H9 (cell line): Measurements from ENCODE around the gene USP6NL. TPM values are rescaled to one million over a fixed set of nuclear protein-coding genes. Genes with fewer than 3 reads are reported as not detected.

ENCODE experiments used
- DNase-seq: peaks from one replicate; pipeline ENCODE4 v3.0.0-alpha.2; 2017
- H2AFZ ChIP-seq: one replicate; pipeline ENCODE4 v1.6.1; 2013; ENCODE audit warnings: mild to moderate bottlenecking, low read length, control low read depth, moderate library complexity
- H2AK5ac ChIP-seq: 2 replicates; pipeline ENCODE4 v1.6.1; 2013; ENCODE audit warnings: low read length, control low read depth, mixed read lengths; ENCODE audit not compliant: insufficient read length
- H2BK120ac ChIP-seq: one replicate; pipeline ENCODE4 v1.6.1; 2013; ENCODE audit warnings: low read depth, mild to moderate bottlenecking, low read length, control low read depth, inconsistent platforms; ENCODE audit not compliant: poor library complexity, severe bottlenecking
- H2BK12ac ChIP-seq: 2 replicates; pipeline ENCODE4 v1.6.1; 2013; ENCODE audit warnings: low read length, control low read depth, mixed read lengths, low read depth; ENCODE audit not compliant: insufficient read length
- H2BK15ac ChIP-seq: 2 replicates; pipeline ENCODE4 v1.6.1; 2013; ENCODE audit warnings: low read depth, low read length, control low read depth
- H2BK20ac ChIP-seq: one replicate; pipeline ENCODE4 v1.6.1; 2013; ENCODE audit warnings: low read depth, mild to moderate bottlenecking, low read length, control low read depth, inconsistent platforms; ENCODE audit not compliant: poor library complexity, severe bottlenecking
- H2BK5ac ChIP-seq: 2 replicates; pipeline ENCODE4 v1.6.1; 2013; ENCODE audit warnings: low read length, control low read depth, mixed read lengths; ENCODE audit not compliant: insufficient read length
- H3K14ac ChIP-seq: 2 replicates; pipeline ENCODE4 v1.6.1; 2013; ENCODE audit warnings: low read length, control low read depth; ENCODE audit not compliant: insufficient read depth
- H3K18ac ChIP-seq: 2 replicates; pipeline ENCODE4 v1.6.1; 2013; ENCODE audit warnings: low read depth, mild to moderate bottlenecking, mixed read lengths, low read length, control low read depth; ENCODE audit not compliant: insufficient read length
- H3K23ac ChIP-seq: 2 replicates; pipeline ENCODE4 v1.6.1; 2013; ENCODE audit warnings: low read length, control low read depth, mixed read lengths, low read depth; ENCODE audit not compliant: insufficient read length
- H3K23me2 ChIP-seq: 2 replicates; pipeline ENCODE4 v1.6.1; 2013; ENCODE audit warnings: low read depth, mild to moderate bottlenecking, mixed read lengths, low read length, control low read depth; ENCODE audit not compliant: insufficient read length, poor library complexity, severe bottlenecking
- H3K27ac ChIP-seq: 2 replicates; pipeline ENCODE4 v1.5.1; 2013; ENCODE audit warnings: low read length, control low read depth, mixed read lengths, low read depth; ENCODE audit not compliant: insufficient read length
- H3K27me3 ChIP-seq: 2 replicates; pipeline ENCODE4 v1.6.1; 2013; ENCODE audit warnings: low read length, control low read depth, inconsistent platforms; ENCODE audit not compliant: insufficient read depth
- H3K4ac ChIP-seq: 2 replicates; pipeline ENCODE4 v1.6.1; 2013; ENCODE audit warnings: low read depth, mild to moderate bottlenecking, control low read depth, inconsistent platforms, low read length, moderate library complexity
- H3K4me1 ChIP-seq: 2 replicates; pipeline ENCODE4 v1.6.1; 2013; ENCODE audit warnings: low read length, control low read depth, inconsistent platforms; ENCODE audit not compliant: insufficient read depth
- H3K4me2 ChIP-seq: 2 replicates; pipeline ENCODE4 v1.6.1; 2013; ENCODE audit warnings: low read length, control low read depth, mixed read lengths; ENCODE audit not compliant: insufficient read length, insufficient read depth
- H3K56ac ChIP-seq: 2 replicates; pipeline ENCODE4 v1.6.1; 2013; ENCODE audit warnings: low read depth, mild to moderate bottlenecking, mixed read lengths, low read length, control low read depth; ENCODE audit not compliant: insufficient read length
- H3K79me1 ChIP-seq: 2 replicates; pipeline ENCODE4 v1.6.1; 2013; ENCODE audit warnings: low read depth, mild to moderate bottlenecking, moderate library complexity, low read length, control low read depth, inconsistent platforms; ENCODE audit not compliant: insufficient read depth, poor library complexity, severe bottlenecking
- H3K79me2 ChIP-seq: 2 replicates; pipeline ENCODE4 v1.6.1; 2013; ENCODE audit warnings: low read length, control low read depth, inconsistent platforms; ENCODE audit not compliant: insufficient read depth
- H3K9ac ChIP-seq: 2 replicates; pipeline ENCODE4 v1.6.1; 2013; ENCODE audit warnings: low read length, control low read depth, mixed read lengths; ENCODE audit not compliant: insufficient read length; ENCODE audit errors: extremely low read depth
- H3K9me3 ChIP-seq: one replicate; pipeline ENCODE4 v1.6.1; 2013; ENCODE audit warnings: low read depth, low read length, inconsistent platforms; ENCODE audit not compliant: control insufficient read depth
- H3T11ph ChIP-seq: one replicate; pipeline ENCODE4 v1.6.1; 2013; ENCODE audit warnings: mild to moderate bottlenecking, low read length, control low read depth, inconsistent platforms
- H4K20me1 ChIP-seq: one replicate; pipeline ENCODE4 v1.6.1; 2013; ENCODE audit not compliant: control insufficient read depth, insufficient read length, insufficient read depth
- H4K5ac ChIP-seq: 2 replicates; pipeline ENCODE4 v1.6.1; 2013; ENCODE audit warnings: low read depth, mild to moderate bottlenecking, mixed read lengths, low read length, control low read depth; ENCODE audit not compliant: insufficient read length
- H4K8ac ChIP-seq: replicated peaks from 2 replicates; pipeline ENCODE4 v1.6.1; 2013; ENCODE audit warnings: low read length, control low read depth, mixed read lengths, low read depth; ENCODE audit not compliant: insufficient read length
- H4K91ac ChIP-seq: 2 replicates; pipeline ENCODE4 v1.6.1; 2013; ENCODE audit warnings: low read depth, mild to moderate bottlenecking, moderate library complexity, mixed read lengths, low read length, control low read depth; ENCODE audit not compliant: insufficient read length
- H3K27ac Mint-ChIP-seq, 3 experiments: 2 replicates in 2 of 3; 3 replicates in 1 of 3; pipeline ENCODE4 v1.8.0; 2020 to 2021; ENCODE audit warnings: mixed read lengths in 3 of 3, mild to moderate bottlenecking in 1 of 3, moderate library complexity in 1 of 3
- H3K27me3 Mint-ChIP-seq: 2 replicates; pipeline ENCODE4 v1.8.0; 2021; ENCODE audit warnings: low read depth, mild to moderate bottlenecking, moderate library complexity, mixed read lengths
- H3K36me3 Mint-ChIP-seq, 3 experiments: 2 replicates in 2 of 3; 3 replicates in 1 of 3; pipeline ENCODE4 v1.8.0; 2020 to 2021; ENCODE audit warnings: low read depth in 3 of 3, mixed read lengths in 3 of 3; ENCODE audit not compliant: insufficient read depth in 1 of 3
- H3K4me1 Mint-ChIP-seq, 2 experiments: 2 replicates each; pipeline ENCODE4 v1.8.0; 2020; ENCODE audit warnings: mixed read lengths in 2 of 2
- H3K4me3 Mint-ChIP-seq, 2 experiments: 2 replicates in 1 of 2; 3 replicates in 1 of 2; pipeline ENCODE4 v1.8.0; 2020 to 2021; ENCODE audit warnings: mild to moderate bottlenecking in 2 of 2, mixed read lengths in 2 of 2, moderate library complexity in 1 of 2
- H3K9me3 Mint-ChIP-seq, 2 experiments: 2 replicates in 1 of 2; 3 replicates in 1 of 2; pipeline ENCODE4 v1.8.0; 2020; ENCODE audit warnings: mild to moderate bottlenecking in 2 of 2, mixed read lengths in 2 of 2, moderate library complexity in 1 of 2
- WGBS: extraction: QIAGEN DNeasy Blood & Tissue Kit; methylation state at CpG from one replicate; pipeline ENCODE4 v1.1.7; 2013; ENCODE audit warnings: missing lambda C conversion rate, low lambda C conversion rate, mixed read lengths; ENCODE audit not compliant: insufficient read length; ENCODE audit errors: extremely low coverage; 5-methylcytosine and 5-hydroxymethylcytosine counted together
- total RNA-seq: library from RNA; stranded (reverse); gene quantifications from 2 replicates; pipeline ENCODE4 v1.2.1, GENCODE V29; 2021
- TF ChIP-seq, protein P1 (sequence below): fragments of 200-600 bp; sonication (generic); conservative IDR thresholded peaks from 3 replicates; pipeline ENCODE4 v1.8.0; 2021; ENCODE audit warnings: antibody characterized with exemption, mild to moderate bottlenecking

Gene USP6NL
- total RNA-seq, 1 experiment from 2014 or later, result 28.3 TPM

GRCh38 chr10:11463111-11463510, 148.3 kb downstream of the USP6NL start:
- Histone ChIP-seq H3K9ac (no peak overlapping the region), H3K9me3 (no peaks in the 10 kb centered on the region), H3K27me3 (no peaks in the 10 kb centered on the region), H2BK120ac (no peak overlapping the region), H2BK5ac (no peak overlapping the region), H2AFZ (no peak overlapping the region), H4K91ac (no peak overlapping the region), H2BK15ac (no peak overlapping the region), H3K18ac (no peak overlapping the region), H3K79me1 (no peaks in the 10 kb centered on the region), H2BK12ac (no peak overlapping the region), H3K4ac (no peak overlapping the region), H3K27ac (no peak overlapping the region), H3K23me2 (no peaks in the 10 kb centered on the region), H3K56ac (no peak overlapping the region), H3K4me1 (no peaks in the 10 kb centered on the region), H2BK20ac (no peak overlapping the region), H2AK5ac (no peak overlapping the region), H3K79me2 (no peaks in the 10 kb centered on the region), H3K23ac (no peak overlapping the region), H3T11ph (no peak overlapping the region), H4K20me1 (no peaks in the 10 kb centered on the region), H4K8ac (no peak overlapping the region), H3K4me2 (no peak overlapping the region), H4K5ac (no peak overlapping the region), H3K14ac (no peak overlapping the region)
- H3K27ac Mint-ChIP-seq, result no peak overlapping the region; a peak in 1 of 7 replicates
- no peaks in the 10 kb centered on the region for H3K27me3 Mint-ChIP-seq
- no peak overlapping the region for H3K4me3 Mint-ChIP-seq
- H3K4me1 Mint-ChIP-seq, result peaks cover 1 to 2% of the 10 kb centered on the region in 2 experiments
- H3K36me3 Mint-ChIP-seq, result peaks cover 13 to 35% (median 30%) of the 10 kb centered on the region in 3 experiments; a peak in 6 of 7 replicates
- no peak for DNase-seq
- H3K9me3 Mint-ChIP-seq, result no peaks in the 10 kb centered on the region
- WGBS, result no CpG with 5 or more reads among the region's 26 CpGs
- TF ChIP-seq, protein P1, sequence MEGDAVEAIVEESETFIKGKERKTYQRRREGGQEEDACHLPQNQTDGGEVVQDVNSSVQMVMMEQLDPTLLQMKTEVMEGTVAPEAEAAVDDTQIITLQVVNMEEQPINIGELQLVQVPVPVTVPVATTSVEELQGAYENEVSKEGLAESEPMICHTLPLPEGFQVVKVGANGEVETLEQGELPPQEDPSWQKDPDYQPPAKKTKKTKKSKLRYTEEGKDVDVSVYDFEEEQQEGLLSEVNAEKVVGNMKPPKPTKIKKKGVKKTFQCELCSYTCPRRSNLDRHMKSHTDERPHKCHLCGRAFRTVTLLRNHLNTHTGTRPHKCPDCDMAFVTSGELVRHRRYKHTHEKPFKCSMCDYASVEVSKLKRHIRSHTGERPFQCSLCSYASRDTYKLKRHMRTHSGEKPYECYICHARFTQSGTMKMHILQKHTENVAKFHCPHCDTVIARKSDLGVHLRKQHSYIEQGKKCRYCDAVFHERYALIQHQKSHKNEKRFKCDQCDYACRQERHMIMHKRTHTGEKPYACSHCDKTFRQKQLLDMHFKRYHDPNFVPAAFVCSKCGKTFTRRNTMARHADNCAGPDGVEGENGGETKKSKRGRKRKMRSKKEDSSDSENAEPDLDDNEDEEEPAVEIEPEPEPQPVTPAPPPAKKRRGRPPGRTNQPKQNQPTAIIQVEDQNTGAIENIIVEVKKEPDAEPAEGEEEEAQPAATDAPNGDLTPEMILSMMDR, result no peak
